AG04450 (cell line): ENCODE measurements around the gene HSD17B3. TPM values are rescaled to one million over a fixed set of nuclear protein-coding genes. Genes with fewer than 3 reads are reported as not detected.

Experiments
- CTCF ChIA-PET: fragments of 300-600, 350-600 bp; formaldehyde crosslinking; extraction: SDS; loops from one replicate; lab custom pipeline; 2022; ENCODE audit warnings: antibody characterized with exemption, inconsistent platforms; lab: Charles Lee
- POLR2A ChIA-PET: fragments of 350-600 bp; formaldehyde crosslinking; extraction: SDS; loops from one replicate; lab custom pipeline; 2021; ENCODE audit warnings: antibody characterized with exemption, inconsistent platforms; lab: Yijun Ruan, JAX
- DNase-seq: peaks from one replicate; pipeline ENCODE4 v3.0.0-alpha.2; 2011; ENCODE audit warnings: low read depth, low spot score
- H3K27ac ChIP-seq: one replicate; pipeline ENCODE4 v1.5.1; 2012; ENCODE audit warnings: low read depth, low read length, control low read depth
- H3K27me3 ChIP-seq: one replicate; pipeline ENCODE4 v1.6.0; 2012; ENCODE audit warnings: low read length; ENCODE audit not compliant: control insufficient read depth, insufficient read depth
- H3K4me3 ChIP-seq: 2 replicates; pipeline ENCODE4 v1.5.1; 2011; ENCODE audit warnings: mild to moderate bottlenecking, low read depth, low read length, control low read depth
- H3K9me3 ChIP-seq: 2 replicates; pipeline ENCODE4 v1.5.1; 2012; ENCODE audit warnings: low read length; ENCODE audit not compliant: control insufficient read depth, insufficient read depth
- polyA plus RNA-seq: library from polyadenylated mRNA; depleted of rRNA; stranded (reverse); fragments of >200 nt; gene quantifications from 2 replicates; pipeline ENCODE4 v1.2.3, GENCODE V29; 2011
- TF ChIP-seq, protein P1 (sequence below): IDR thresholded peaks from 2 replicates; pipeline ENCODE4 v1.5.1; 2011; ENCODE audit warnings: low read depth, low read length, control low read depth, inconsistent platforms

The HSD17B3 gene
- polyA plus RNA-seq, 1 experiment, result 0.12 TPM

- CTCF ChIA-PET, result interaction anchor here (0.7 kb wide), 1 partner anchor 203 kb away, joined by 7 read pairs; no protein-coding TSS in a partner anchor
- H3K9me3 ChIP-seq, result no peaks in the 10 kb centered on the region; the same call in 1 of the 2 replicates
- TF ChIP-seq, protein P1, sequence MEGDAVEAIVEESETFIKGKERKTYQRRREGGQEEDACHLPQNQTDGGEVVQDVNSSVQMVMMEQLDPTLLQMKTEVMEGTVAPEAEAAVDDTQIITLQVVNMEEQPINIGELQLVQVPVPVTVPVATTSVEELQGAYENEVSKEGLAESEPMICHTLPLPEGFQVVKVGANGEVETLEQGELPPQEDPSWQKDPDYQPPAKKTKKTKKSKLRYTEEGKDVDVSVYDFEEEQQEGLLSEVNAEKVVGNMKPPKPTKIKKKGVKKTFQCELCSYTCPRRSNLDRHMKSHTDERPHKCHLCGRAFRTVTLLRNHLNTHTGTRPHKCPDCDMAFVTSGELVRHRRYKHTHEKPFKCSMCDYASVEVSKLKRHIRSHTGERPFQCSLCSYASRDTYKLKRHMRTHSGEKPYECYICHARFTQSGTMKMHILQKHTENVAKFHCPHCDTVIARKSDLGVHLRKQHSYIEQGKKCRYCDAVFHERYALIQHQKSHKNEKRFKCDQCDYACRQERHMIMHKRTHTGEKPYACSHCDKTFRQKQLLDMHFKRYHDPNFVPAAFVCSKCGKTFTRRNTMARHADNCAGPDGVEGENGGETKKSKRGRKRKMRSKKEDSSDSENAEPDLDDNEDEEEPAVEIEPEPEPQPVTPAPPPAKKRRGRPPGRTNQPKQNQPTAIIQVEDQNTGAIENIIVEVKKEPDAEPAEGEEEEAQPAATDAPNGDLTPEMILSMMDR, result no peak
- POLR2A ChIA-PET, result no interaction called here
- no peak overlapping the region for H3K27ac ChIP-seq
- peaks cover 5% of the 10 kb centered on the region for H3K27me3 ChIP-seq
- no peak overlapping the region for H3K4me3 ChIP-seq
- DNase-seq, result no peak
These were observed 50.5 kb downstream of the HSD17B3 start for GRCh38 chr9:96251451-96251850.

DNA sequence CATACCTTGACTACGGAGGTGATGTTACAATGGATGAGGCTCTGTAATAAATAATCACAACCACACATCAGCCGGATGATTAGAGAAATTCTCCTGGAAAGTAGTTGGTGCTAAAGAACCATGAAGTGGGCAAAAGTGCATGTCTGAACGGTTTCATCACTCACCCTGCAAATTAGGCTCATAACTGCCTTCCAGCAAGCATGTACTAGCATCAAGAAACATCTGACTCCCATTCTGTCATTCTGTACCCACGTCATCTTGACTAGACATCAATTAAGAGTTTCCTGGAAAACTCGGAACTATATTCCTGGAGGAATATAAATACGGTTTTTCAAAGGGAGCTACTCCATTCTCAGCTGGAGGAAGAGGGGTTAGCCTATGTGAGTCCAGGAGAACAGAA is 52.2 kb downstream of the HSD17B3 start:
- ChIA-PET CTCF (no interaction called here), POLR2A (no interaction called here)
- TF ChIP-seq, protein P1, result no peak
- Histone ChIP-seq H3K9me3 (no peaks in the 10 kb centered on the region; the same call in 1 of the 2 replicates), H3K4me3 (no peak overlapping the region), H3K27me3 (peaks cover 9% of the 10 kb centered on the region), H3K27ac (no peak overlapping the region)
- no peak for DNase-seq

DNA sequence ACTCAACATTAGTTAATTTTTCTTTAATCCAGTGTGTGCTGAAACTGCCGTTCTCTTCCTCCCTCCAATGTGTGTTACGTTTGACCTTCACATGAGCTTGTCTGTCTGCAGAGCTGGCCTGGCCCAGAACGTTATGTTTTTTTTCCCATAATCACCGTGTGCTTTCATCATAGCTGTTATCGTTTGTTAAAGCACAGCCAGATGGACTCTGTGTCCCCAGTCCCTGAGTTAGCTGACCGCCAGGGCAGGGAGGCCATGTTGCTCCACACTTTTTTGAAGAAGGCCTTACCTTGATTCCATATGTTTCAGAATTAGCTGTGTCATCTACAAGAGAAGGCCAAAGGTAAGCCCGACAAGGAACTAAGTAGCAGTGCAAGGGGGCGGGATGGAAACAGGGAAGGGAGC is 55.7 kb downstream of the HSD17B3 start:
- DNase-seq, result no peak
- Histone ChIP-seq H3K9me3 (no peaks in the 10 kb centered on the region; the same call in 1 of the 2 replicates), H3K27me3 (peaks cover 13% of the 10 kb centered on the region), H3K4me3 (no peak overlapping the region), H3K27ac (no peak overlapping the region)
- ChIA-PET POLR2A (no interaction called here), CTCF (interaction anchor here (1.0 to 3.0 kb wide), 2 partner anchors 14 kb away, joined by 5 to 20 read pairs; no protein-coding TSS in a partner anchor)
- TF ChIP-seq, protein P1, result no peak

DNA sequence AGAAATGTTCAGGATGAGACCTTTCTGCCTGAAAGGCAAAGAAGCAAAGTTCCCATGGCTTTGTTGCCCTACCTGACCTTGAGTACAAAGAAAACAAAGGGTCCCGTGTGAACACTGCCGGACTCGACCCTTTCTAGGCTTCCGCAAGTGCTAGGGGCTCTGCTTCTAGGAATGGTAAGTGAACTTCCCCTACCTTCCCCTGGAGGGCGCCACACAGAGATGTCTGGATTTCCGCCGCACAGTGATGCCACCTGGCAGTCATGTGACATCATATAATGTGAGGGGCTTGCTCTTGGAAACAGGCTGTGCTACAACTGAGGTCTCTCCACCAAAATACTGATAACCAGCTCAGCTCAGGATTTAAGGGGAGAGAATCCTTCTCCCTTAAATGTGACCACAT is 56.6 kb downstream of the HSD17B3 start:
- TF ChIP-seq, protein P1, result no peak
- Histone ChIP-seq H3K9me3 (no peaks in the 10 kb centered on the region; the same call in 1 of the 2 replicates), H3K27me3 (peaks cover 14% of the 10 kb centered on the region), H3K27ac (no peak overlapping the region), H3K4me3 (no peak overlapping the region)
- ChIA-PET CTCF (interaction anchor here (1.4 to 3.0 kb wide), 2 partner anchors 13 to 19 kb away, joined by 3 to 20 read pairs; no protein-coding TSS in a partner anchor), POLR2A (no interaction called here)
- no peak for DNase-seq

DNA sequence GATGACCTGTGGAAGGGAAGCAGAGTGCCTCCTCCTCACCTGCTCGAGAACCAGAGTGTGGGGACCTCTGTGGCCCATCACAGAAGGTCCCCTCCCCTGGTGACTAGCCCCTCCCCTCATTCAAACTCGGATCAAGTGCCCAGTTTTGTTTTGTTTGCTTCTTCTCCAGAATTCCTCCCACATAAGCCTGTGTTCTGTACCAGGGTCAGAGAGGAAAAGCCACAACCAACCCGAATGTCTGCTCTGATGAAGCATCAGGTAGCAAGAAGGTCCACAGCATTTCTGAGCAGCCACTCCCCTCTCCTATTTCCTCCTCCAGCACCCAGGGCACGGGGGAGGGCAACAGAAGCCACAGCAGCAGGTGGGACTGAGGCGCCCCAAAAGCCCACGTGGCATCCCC is 58.2 kb downstream of the HSD17B3 start:
- Histone ChIP-seq H3K4me3 (no peak overlapping the region), H3K9me3 (no peaks in the 10 kb centered on the region), H3K27ac (no peak overlapping the region), H3K27me3 (peaks cover 18% of the 10 kb centered on the region)
- no peak for DNase-seq
- CTCF ChIA-PET, result interaction anchor here (1.5 to 3.0 kb wide), 2 partner anchors 11 to 24 kb away, joined by 3 to 20 read pairs; no protein-coding TSS in a partner anchor
- POLR2A ChIA-PET, result no interaction called here
- TF ChIP-seq, protein P1, result no peak
